H1 (cell line): Measurements from ENCODE around the gene PNPLA8. TPM values are rescaled to one million over a fixed set of nuclear protein-coding genes. Genes with fewer than 3 reads are reported as not detected.

Experiments
- CTCF ChIA-PET: fragments of 300-600 bp; sonication (Branson Sonifier 250); formaldehyde crosslinking; loops from one replicate; lab custom pipeline; 2021; ENCODE audit not compliant: partially characterized antibody; lab: Charles Lee
- POLR2A ChIA-PET: fragments of 300-600 bp; sonication (Branson Sonifier 250); formaldehyde crosslinking; loops from one replicate; lab custom pipeline; 2021; ENCODE audit warnings: inconsistent platforms; ENCODE audit not compliant: partially characterized antibody; lab: Charles Lee
- DNase-seq, 2 experiments: peaks; one replicate each; pipeline versions ENCODE4 v3.0.0 to v3.0.0-alpha.2; 2010 to 2022; ENCODE audit warnings: low spot score in 2 of 2, low read depth in 1 of 2, mixed read lengths in 1 of 2
- FAIRE-seq: peaks from 2 replicates; lab custom pipeline; 2011; peaks lifted over from hg19 to GRCh38; lab: Jason Lieb, UNC
- H2AFZ ChIP-seq: 2 replicates; pipeline ENCODE4 v1.8.1; 2012; ENCODE audit warnings: low read length, inconsistent platforms
- H2AK5ac ChIP-seq: 2 replicates; pipeline ENCODE4 v1.6.1; 2013; ENCODE audit warnings: low read depth, low read length
- H2BK120ac ChIP-seq: replicated peaks from 2 replicates; pipeline ENCODE3; 2013; ENCODE audit warnings: low read depth, low read length, inconsistent platforms
- H2BK12ac ChIP-seq: 2 replicates; pipeline ENCODE4 v1.6.1; 2013; ENCODE audit warnings: low read depth, low read length
- H2BK15ac ChIP-seq: 2 replicates; pipeline ENCODE4 v1.6.1; 2013; ENCODE audit warnings: low read length
- H2BK20ac ChIP-seq: 2 replicates; pipeline ENCODE4 v1.6.1; 2013; ENCODE audit warnings: low read length
- H2BK5ac ChIP-seq: 2 replicates; pipeline ENCODE4 v1.6.1; 2013; ENCODE audit warnings: low read depth, low read length
- H3K14ac ChIP-seq: 2 replicates; pipeline ENCODE4 v1.6.1; 2013; ENCODE audit warnings: inconsistent platforms; ENCODE audit not compliant: insufficient read length
- H3K18ac ChIP-seq: 2 replicates; pipeline ENCODE4 v1.6.1; 2013; ENCODE audit warnings: low read length; ENCODE audit errors: extremely low read depth
- H3K23ac ChIP-seq: 2 replicates; pipeline ENCODE4 v1.6.1; 2013; ENCODE audit warnings: inconsistent platforms; ENCODE audit not compliant: insufficient read length
- H3K23me2 ChIP-seq: 2 replicates; pipeline ENCODE4 v1.6.1; 2013; ENCODE audit warnings: low read depth, low read length
- H3K27ac ChIP-seq: 2 replicates; pipeline ENCODE4 v1.6.1; 2011; ENCODE audit warnings: low read depth, low read length, inconsistent platforms
- H3K27me3 ChIP-seq, 4 experiments: replicated peaks in 1 of 4; 1 replicate in 1 of 4; 2 replicates in 3 of 4; pipeline versions ENCODE4 v1.6.1 to v1.8.1; 2011 to 2013; ENCODE audit warnings: low read length in 3 of 4, mild to moderate bottlenecking in 3 of 4, inconsistent platforms in 2 of 4, mixed read lengths in 2 of 4, moderate library complexity in 1 of 4; ENCODE audit not compliant: control insufficient read depth in 3 of 4, insufficient read depth in 3 of 4; ENCODE audit errors: extremely low read depth in 1 of 4
- H3K36me3 ChIP-seq, 4 experiments: 2 replicates each; pipeline versions ENCODE4 v1.6.1 to v1.8.1; 2011 to 2013; ENCODE audit warnings: mild to moderate bottlenecking in 4 of 4, low read length in 3 of 4, moderate library complexity in 2 of 4, control low read depth in 1 of 4, inconsistent platforms in 1 of 4; ENCODE audit not compliant: insufficient read depth in 4 of 4, control insufficient read depth in 2 of 4
- H3K4ac ChIP-seq: replicated peaks from 2 replicates; pipeline ENCODE3; 2013; ENCODE audit warnings: low read length, low read depth, mixed read lengths, inconsistent platforms; ENCODE audit not compliant: insufficient read length
- H3K4me1 ChIP-seq, 4 experiments: replicated peaks in 1 of 4; 1 replicate in 1 of 4; 2 replicates in 3 of 4; pipeline versions ENCODE4 v1.6.1 to v1.8.1; 2011 to 2013; ENCODE audit warnings: low read length in 3 of 4, inconsistent platforms in 2 of 4, mixed read lengths in 1 of 4; ENCODE audit not compliant: insufficient read depth in 4 of 4, control insufficient read depth in 3 of 4
- H3K4me2 ChIP-seq, 2 experiments: 2 replicates each; pipeline versions ENCODE4 v1.6.1 to v1.8.1; 2011 to 2013; ENCODE audit warnings: low read depth in 2 of 2, low read length in 2 of 2, control low read depth in 1 of 2, inconsistent platforms in 1 of 2, mild to moderate bottlenecking in 1 of 2; ENCODE audit not compliant: insufficient read depth in 1 of 2
- H3K4me3 ChIP-seq, 4 experiments: fragments of 200-600, 300-600 bp in 1 of 4; sonication (generic), shearing (Covaris generic), sonication (Bioruptor Twin) in 1 of 4; 2 replicates each; pipeline versions ENCODE4 v1.5.1 to v1.8.1; 2011 to 2016; ENCODE audit warnings: low read length in 4 of 4, low read depth in 3 of 4, control low read depth in 2 of 4, inconsistent platforms in 2 of 4, mild to moderate bottlenecking in 2 of 4, mixed read lengths in 1 of 4, moderate library complexity in 1 of 4; ENCODE audit not compliant: insufficient read depth in 2 of 4; ENCODE audit errors: extremely low read depth in 1 of 4
- H3K56ac ChIP-seq: replicated peaks from 2 replicates; pipeline ENCODE3; 2013; ENCODE audit warnings: low read depth, mild to moderate bottlenecking, mixed read lengths, low read length, inconsistent platforms; ENCODE audit not compliant: insufficient read length
- H3K79me1 ChIP-seq: 2 replicates; pipeline ENCODE4 v1.6.1; 2013; ENCODE audit warnings: low read depth, low read length, control low read depth
- H3K79me2 ChIP-seq, 2 experiments: 2 replicates each; pipeline versions ENCODE4 v1.6.1 to v1.8.1; 2012 to 2013; ENCODE audit warnings: low read length in 2 of 2, mild to moderate bottlenecking in 2 of 2, inconsistent platforms in 1 of 2; ENCODE audit not compliant: insufficient read depth in 2 of 2, control insufficient read depth in 1 of 2
- H3K9ac ChIP-seq, 4 experiments: replicated peaks in 1 of 4; 1 replicate in 1 of 4; 2 replicates in 3 of 4; pipeline versions ENCODE4 v1.6.1 to v1.8.1; 2011 to 2013; ENCODE audit warnings: low read depth in 3 of 4, low read length in 3 of 4, control low read depth in 2 of 4, mild to moderate bottlenecking in 2 of 4, moderate library complexity in 2 of 4, inconsistent platforms in 1 of 4; ENCODE audit errors: extremely low read depth in 1 of 4
- H3K9me3 ChIP-seq, 2 experiments: 2 replicates each; pipeline versions ENCODE4 v1.6.1 to v1.8.1; 2012 to 2013; ENCODE audit warnings: mild to moderate bottlenecking in 2 of 2, moderate library complexity in 2 of 2, control low read depth in 1 of 2, inconsistent platforms in 1 of 2, low read depth in 1 of 2, low read length in 1 of 2, mixed read lengths in 1 of 2; ENCODE audit not compliant: insufficient read depth in 2 of 2
- H4K20me1 ChIP-seq, 2 experiments: replicated peaks in 1 of 2; 2 replicates each; pipeline versions ENCODE3 to v1.8.1; 2011 to 2013; ENCODE audit warnings: inconsistent platforms in 2 of 2, low read length in 2 of 2, mild to moderate bottlenecking in 1 of 2; ENCODE audit not compliant: insufficient read depth in 2 of 2, control insufficient read depth in 1 of 2
- H4K5ac ChIP-seq: 2 replicates; pipeline ENCODE4 v1.6.1; 2013; ENCODE audit warnings: low read length, low read depth, mixed read lengths, inconsistent platforms; ENCODE audit not compliant: insufficient read length
- H4K8ac ChIP-seq: 2 replicates; pipeline ENCODE4 v1.8.0; 2013; ENCODE audit warnings: mild to moderate bottlenecking, moderate library complexity, low read length, inconsistent platforms; ENCODE audit not compliant: insufficient read depth; ENCODE audit errors: extremely low read depth
- H4K91ac ChIP-seq: replicated peaks from 2 replicates; pipeline ENCODE3; 2013; ENCODE audit warnings: low read length, mixed read lengths, inconsistent platforms; ENCODE audit not compliant: insufficient read length
- ASH2L ChIP-seq: fragments of 200-600, 300-600 bp; sonication (generic); IDR thresholded peaks from one replicate; pipeline ENCODE4 v1.7.1; 2017; ENCODE audit warnings: low read length
- GABPA ChIP-seq: IDR thresholded peaks from 2 replicates; pipeline ENCODE4 v1.6.1; 2011; ENCODE audit warnings: mild to moderate bottlenecking, low read length, moderate library complexity, borderline replicate concordance; ENCODE audit not compliant: insufficient read depth
- GTF2F1 ChIP-seq: IDR thresholded peaks from 2 replicates; pipeline ENCODE4 v1.6.1; 2012; ENCODE audit warnings: low read depth, low read length, improper control_type of control experiment, borderline replicate concordance
- SIRT6 ChIP-seq: IDR thresholded peaks from one replicate; pipeline ENCODE4 v1.7.1; 2012; ENCODE audit warnings: low read length, inconsistent platforms
- SP4 ChIP-seq: IDR thresholded peaks from 2 replicates; pipeline ENCODE4 v1.6.1; 2012; ENCODE audit warnings: low read length, inconsistent platforms
- WGBS, 2 experiments: shearing (Covaris generic) in 1 of 2; methylation state at CpG; one replicate each; pipeline versions ENCODE4 v1.1.6 to v1.1.7; 2013 to 2015; ENCODE audit warnings: low lambda C conversion rate in 2 of 2, mixed read lengths in 2 of 2, inconsistent platforms in 1 of 2, low coverage in 1 of 2, missing lambda C conversion rate in 1 of 2; ENCODE audit not compliant: insufficient replicate concordance in 2 of 2, insufficient coverage in 1 of 2, insufficient read length in 1 of 2; ENCODE audit errors: extremely low coverage in 1 of 2, missing lambda C conversion rate in 1 of 2; 5-methylcytosine and 5-hydroxymethylcytosine counted together
- polyA plus RNA-seq, 7 experiments: library from polyadenylated mRNA; depleted of rRNA in 3 of 7; stranded (reverse) in 5 of 7; unstranded in 2 of 7; fragments of >200 nt in 5 of 7; fragments of 200-250 nt in 2 of 7; gene quantifications; 1 replicate in 5 of 7; 2 replicates in 1 of 7; 4 replicates in 1 of 7; pipeline versions ENCODE4 v1.2.1 to v1.2.3, GENCODE V29; 2011 to 2013; ENCODE audit warnings: missing spikeins in 2 of 7, mixed read lengths in 2 of 7
- total RNA-seq: library from RNA; stranded (reverse); fragmentation: NEBNext Ultra II Directional; extraction: Animal tissue kit (Norgen Biotek cat#: 25700); gene quantifications from 2 replicates; pipeline ENCODE4 v1.2.1, GENCODE V29; 2021

PNPLA8 gene
- total and polyA plus RNA-seq, 2 of the 8 experiments (the other 6 are each of a cell fraction or from before 2014, with no cell fraction given), result 3.8 to 11.2 TPM

GRCh38 chr7:108515630-108516029 is 10.3 kb downstream of the PNPLA8 start:
- H2AFZ ChIP-seq, result no peak overlapping the region
- H4K20me1 ChIP-seq, result peaks cover 0 to 1% of the 10 kb centered on the region in 2 experiments
- H3K36me3 ChIP-seq, result peaks cover 0 to 50% (median 6%) of the 10 kb centered on the region in 4 experiments; a peak in 3 of 8 replicates
- H3K18ac ChIP-seq, result no peak overlapping the region
- TF ChIP-seq GABPA (no peak), SP4 (no peak), ASH2L (no peak), GTF2F1 (no peak), SIRT6 (no peak)
- no peaks in the 10 kb centered on the region for H3K4me1 ChIP-seq
- no peak overlapping the region for H2BK20ac ChIP-seq
- H3K4me2 ChIP-seq, result no peak overlapping the region
- DNase-seq (no peak), FAIRE-seq (no peak)
- no peaks in the 10 kb centered on the region for H3K23me2 ChIP-seq
- WGBS, 2 experiments, result 87% methylated on average over 2 of the region's 2 CpGs; no CpG with 5 or more reads in 1 of the 2 experiments
- H2BK5ac ChIP-seq, result no peak overlapping the region
- H3K27ac ChIP-seq, result no peak overlapping the region
- no peak overlapping the region for H3K14ac ChIP-seq
- H2AK5ac ChIP-seq, result no peak overlapping the region
- no peak overlapping the region for H2BK120ac ChIP-seq
- peaks cover 4% of the 10 kb centered on the region; the same call in 1 of the 2 replicates for H3K79me1 ChIP-seq
- H3K4ac ChIP-seq, result no peak overlapping the region
- ChIA-PET POLR2A (no interaction called here), CTCF (no interaction called here)
- H3K9me3 ChIP-seq, result no peaks in the 10 kb centered on the region
- H3K56ac ChIP-seq, result no peak overlapping the region
- H3K23ac ChIP-seq, result no peak overlapping the region
- H4K91ac ChIP-seq, result no peak overlapping the region
- no peak overlapping the region for H3K4me3 ChIP-seq
- H2BK15ac ChIP-seq, result no peak overlapping the region
- no peak overlapping the region for H2BK12ac ChIP-seq
- H3K79me2 ChIP-seq, result peaks cover 0 to 26% of the 10 kb centered on the region in 2 experiments; a peak in 2 of 4 replicates
- H4K8ac ChIP-seq, result no peak overlapping the region
- no peak overlapping the region for H3K9ac ChIP-seq
- H3K27me3 ChIP-seq, result no peaks in the 10 kb centered on the region
- no peak overlapping the region for H4K5ac ChIP-seq
